ENCODE measurements around the gene MAT2B. TPM values are rescaled to one million over a fixed set of nuclear protein-coding genes. Genes with fewer than 3 reads are reported as not detected.

Gene MAT2B
- total RNA-seq, 1 experiment from 2014 or later = 55.7 TPM

- TF ChIP-seq ATF6 (CRISPR knock-in tag; IDR thresholded peaks at IDR 0.05) (no peak), MAX (CRISPR knock-in tag; IDR thresholded peaks at IDR 0.05) (no peak), MXD4 (CRISPR knock-in tag; IDR thresholded peaks at IDR 0.05; ENCODE audit: borderline replicate concordance) (no peak), ZNF425 (CRISPR knock-in tag; conservative IDR thresholded peaks at IDR 0.05) (no peak)
These were observed 43.2 kb downstream of the MAT2B start (continued) for GRCh38 chr5:163548649-163549048.

GRCh38 chr5:163551156-163551555 lies 45.7 kb downstream of the MAT2B start:
- H3K9me3 Mint-ChIP-seq = peaks cover 4% of the 10 kb centered on the region
- POLR2A ChIA-PET = no interaction called here
- H3K36me3 Mint-ChIP-seq = no peaks in the 10 kb centered on the region
- DNase-seq (ENCODE audit: low spot score) = no peak
- TF ChIP-seq ZNF671 (CRISPR knock-in tag; IDR thresholded peaks at IDR 0.05) (no peak), ZNF281 (CRISPR knock-in tag; IDR thresholded peaks at IDR 0.05) (no peak), AFF4 (CRISPR knock-in tag; IDR thresholded peaks at IDR 0.05; ENCODE audit: borderline replicate concordance) (no peak), ATF2 (CRISPR knock-in tag; IDR thresholded peaks at IDR 0.05; ENCODE audit: borderline replicate concordance, low read depth) (no peak), ZSCAN18 (CRISPR knock-in tag; IDR thresholded peaks at IDR 0.05) (no peak), NFYB (CRISPR knock-in tag; conservative IDR thresholded peaks at IDR 0.05; ENCODE audit: low read depth) (no peak), ATF6 (CRISPR knock-in tag; IDR thresholded peaks at IDR 0.05) (no peak), IRF2 (CRISPR knock-in tag; IDR thresholded peaks at IDR 0.05; ENCODE audit: borderline replicate concordance, low read depth) (no peak), MXD4 (CRISPR knock-in tag; IDR thresholded peaks at IDR 0.05; ENCODE audit: borderline replicate concordance) (no peak), NR1H2 (CRISPR knock-in tag; IDR thresholded peaks at IDR 0.05) (no peak), CREB1 (CRISPR knock-in tag; IDR thresholded peaks at IDR 0.05) (no peak), ZNF423 (CRISPR knock-in tag; IDR thresholded peaks at IDR 0.05) (no peak)
- H3K27ac Mint-ChIP-seq = no peak overlapping the region
- peaks cover 12% of the 10 kb centered on the region for H3K4me1 Mint-ChIP-seq
- CTCF ChIA-PET = no interaction called here
- no peak for ATAC-seq
- H3K27me3 Mint-ChIP-seq (ENCODE audit: low read depth) = no peaks in the 10 kb centered on the region
- H3K4me3 Mint-ChIP-seq = no peak overlapping the region
